Neural cell (in vitro differentiated cells): ENCODE measurements around the gene RPA3. TPM values are rescaled to one million over a fixed set of nuclear protein-coding genes. Genes with fewer than 3 reads are reported as not detected.
A peak's percentile ranks its signal among the peaks of the same experiment; 100 is the strongest.

Source experiments
- H2AFZ ChIP-seq: fragments of 200-600, 300-800 bp; sonication (generic), shearing (Covaris generic); 2 replicates; pipeline ENCODE4 v1.6.0; 2014; ENCODE audit warnings: low read depth, mild to moderate bottlenecking, antibody characterized with exemption, low read length, moderate library complexity
- H3F3A ChIP-seq: fragments of 200-600 bp; shearing (Covaris generic); 2 replicates; pipeline ENCODE4 v1.6.1; 2016; ENCODE audit warnings: mild to moderate bottlenecking, moderate library complexity, mixed read lengths, antibody characterized with exemption, low read length; ENCODE audit not compliant: insufficient read depth, poor library complexity, severe bottlenecking
- H3K27ac ChIP-seq: fragments of 200-600, 300-800 bp; sonication (generic), shearing (Covaris generic); 2 replicates; pipeline ENCODE4 v1.5.1; 2014; ENCODE audit warnings: mild to moderate bottlenecking, low read length, moderate library complexity
- H3K27me3 ChIP-seq: fragments of 300-800, 200-600 bp; sonication (generic), shearing (Covaris generic); 2 replicates; pipeline ENCODE4 v1.6.0; 2014; ENCODE audit warnings: mild to moderate bottlenecking, low read depth, low read length, moderate library complexity; ENCODE audit not compliant: insufficient read depth
- H3K36me3 ChIP-seq: fragments of 300-800, 200-600 bp; sonication (generic), shearing (Covaris generic); 2 replicates; pipeline ENCODE4 v1.5.1; 2014; ENCODE audit warnings: mild to moderate bottlenecking, antibody characterized with exemption, low read length, moderate library complexity; ENCODE audit not compliant: insufficient read depth
- H3K4me2 ChIP-seq: fragments of 300-800, 200-600 bp; sonication (generic), shearing (Covaris generic); 2 replicates; pipeline ENCODE4 v1.6.0; 2014; ENCODE audit warnings: mild to moderate bottlenecking, low read length
- H3K4me3 ChIP-seq: fragments of 300-800, 200-600 bp; sonication (generic), shearing (Covaris generic); 2 replicates; pipeline ENCODE4 v1.5.1; 2014; ENCODE audit warnings: mild to moderate bottlenecking, low read length, moderate library complexity
- H3K79me2 ChIP-seq: fragments of 200-600 bp; shearing (Covaris generic); replicated peaks from 2 replicates; pipeline ENCODE4 v1.6.0; 2014; ENCODE audit warnings: mild to moderate bottlenecking, low read length, moderate library complexity; ENCODE audit not compliant: insufficient read depth
- H3K9ac ChIP-seq: fragments of 300-800, 200-600 bp; sonication (generic), shearing (Covaris generic); 2 replicates; pipeline ENCODE4 v1.6.1; 2016; ENCODE audit warnings: mild to moderate bottlenecking, low read length, mixed read lengths
- H3K9me2 ChIP-seq: fragments of 200-600 bp; shearing (Covaris generic); 2 replicates; pipeline ENCODE4 v1.6.1; 2016; ENCODE audit warnings: mild to moderate bottlenecking, low read length, mixed read lengths; ENCODE audit not compliant: insufficient read depth
- H3K9me3 ChIP-seq: fragments of 200-600, 300-800 bp; sonication (generic), shearing (Covaris generic); 2 replicates; pipeline ENCODE4 v1.6.1; 2016; ENCODE audit warnings: mild to moderate bottlenecking, mixed run types, low read length, moderate library complexity, mixed read lengths
- H4K20me1 ChIP-seq: fragments of 200-600 bp; shearing (Covaris generic); 2 replicates; pipeline ENCODE4 v1.6.1; 2016; ENCODE audit warnings: mild to moderate bottlenecking, mixed run types; ENCODE audit not compliant: insufficient read depth
- EP300 ChIP-seq: fragments of 450-650 bp; conservative IDR thresholded peaks from 2 replicates; pipeline ENCODE4 v1.6.1; 2014; ENCODE audit warnings: antibody characterized with exemption, mild to moderate bottlenecking, moderate library complexity; ENCODE audit not compliant: poor library complexity, severe bottlenecking
- EZH2 ChIP-seq: fragments of 200-600, 300-800 bp; shearing (Covaris generic), sonication (generic); IDR thresholded peaks from 2 replicates; pipeline ENCODE4 v1.6.1; 2014; ENCODE audit warnings: antibody characterized with exemption, low read length, borderline replicate concordance, mild to moderate bottlenecking; ENCODE audit not compliant: insufficient read depth, poor library complexity, severe bottlenecking
- MXI1 ChIP-seq: fragments of 450-650 bp; conservative IDR thresholded peaks from 2 replicates; pipeline ENCODE4 v1.6.1; 2014; ENCODE audit warnings: antibody characterized with exemption, mild to moderate bottlenecking; ENCODE audit not compliant: poor library complexity, severe bottlenecking
- POLR2AphosphoS5 ChIP-seq: IDR thresholded peaks from 2 replicates; pipeline ENCODE4 v1.6.1; 2012
- RAD21 ChIP-seq: fragments of 450-650 bp; conservative IDR thresholded peaks from 2 replicates; pipeline ENCODE4 v1.6.1; 2014; ENCODE audit warnings: antibody characterized with exemption, mild to moderate bottlenecking, moderate library complexity
- SMC3 ChIP-seq: fragments of 450-650 bp; conservative IDR thresholded peaks from 2 replicates; pipeline ENCODE4 v1.6.1; 2014; ENCODE audit warnings: antibody characterized with exemption, mild to moderate bottlenecking, moderate library complexity; ENCODE audit not compliant: poor library complexity
- TAF1 ChIP-seq: IDR thresholded peaks from 2 replicates; pipeline ENCODE4 v1.6.1; 2012; ENCODE audit warnings: low read depth
- polyA plus RNA-seq: library from polyadenylated mRNA; depleted of rRNA; stranded (reverse); fragments of >200 nt; gene quantifications from 2 replicates; pipeline ENCODE4 v1.2.3, GENCODE V29; 2014
- TF ChIP-seq, protein P1 (sequence below): IDR thresholded peaks from 2 replicates; pipeline ENCODE4 v1.6.1; 2012; ENCODE audit warnings: borderline replicate concordance
- TF ChIP-seq, protein P2 (sequence below): fragments of 450-650 bp; IDR thresholded peaks from 2 replicates; pipeline ENCODE4 v1.5.1; 2014; ENCODE audit warnings: antibody characterized with exemption, mild to moderate bottlenecking, moderate library complexity; ENCODE audit not compliant: poor library complexity, severe bottlenecking

RPA3 gene
- polyA plus RNA-seq, 1 donor from 2014 or later: 50.1 TPM

GRCh38 chr7:7720750-7721621 lies 2.6 kb upstream of the RPA3 start:
- H3F3A ChIP-seq: no peaks in the 10 kb centered on the region
- no peaks in the 10 kb centered on the region for H4K20me1 ChIP-seq
- peak overlapping the region; percentile 50 for H3K4me3 ChIP-seq
- H3K79me2 ChIP-seq: no peaks in the 10 kb centered on the region
- TF ChIP-seq, protein P1, sequence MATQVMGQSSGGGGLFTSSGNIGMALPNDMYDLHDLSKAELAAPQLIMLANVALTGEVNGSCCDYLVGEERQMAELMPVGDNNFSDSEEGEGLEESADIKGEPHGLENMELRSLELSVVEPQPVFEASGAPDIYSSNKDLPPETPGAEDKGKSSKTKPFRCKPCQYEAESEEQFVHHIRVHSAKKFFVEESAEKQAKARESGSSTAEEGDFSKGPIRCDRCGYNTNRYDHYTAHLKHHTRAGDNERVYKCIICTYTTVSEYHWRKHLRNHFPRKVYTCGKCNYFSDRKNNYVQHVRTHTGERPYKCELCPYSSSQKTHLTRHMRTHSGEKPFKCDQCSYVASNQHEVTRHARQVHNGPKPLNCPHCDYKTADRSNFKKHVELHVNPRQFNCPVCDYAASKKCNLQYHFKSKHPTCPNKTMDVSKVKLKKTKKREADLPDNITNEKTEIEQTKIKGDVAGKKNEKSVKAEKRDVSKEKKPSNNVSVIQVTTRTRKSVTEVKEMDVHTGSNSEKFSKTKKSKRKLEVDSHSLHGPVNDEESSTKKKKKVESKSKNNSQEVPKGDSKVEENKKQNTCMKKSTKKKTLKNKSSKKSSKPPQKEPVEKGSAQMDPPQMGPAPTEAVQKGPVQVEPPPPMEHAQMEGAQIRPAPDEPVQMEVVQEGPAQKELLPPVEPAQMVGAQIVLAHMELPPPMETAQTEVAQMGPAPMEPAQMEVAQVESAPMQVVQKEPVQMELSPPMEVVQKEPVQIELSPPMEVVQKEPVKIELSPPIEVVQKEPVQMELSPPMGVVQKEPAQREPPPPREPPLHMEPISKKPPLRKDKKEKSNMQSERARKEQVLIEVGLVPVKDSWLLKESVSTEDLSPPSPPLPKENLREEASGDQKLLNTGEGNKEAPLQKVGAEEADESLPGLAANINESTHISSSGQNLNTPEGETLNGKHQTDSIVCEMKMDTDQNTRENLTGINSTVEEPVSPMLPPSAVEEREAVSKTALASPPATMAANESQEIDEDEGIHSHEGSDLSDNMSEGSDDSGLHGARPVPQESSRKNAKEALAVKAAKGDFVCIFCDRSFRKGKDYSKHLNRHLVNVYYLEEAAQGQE: peak; percentile 94
- TF ChIP-seq RAD21 (no peak), MXI1 (no peak), SMC3 (no peak), EP300 (peak; percentile 94), POLR2AphosphoS5 (peak; percentile 61), EZH2 (no peak), TAF1 (no peak)
- TF ChIP-seq, protein P2, sequence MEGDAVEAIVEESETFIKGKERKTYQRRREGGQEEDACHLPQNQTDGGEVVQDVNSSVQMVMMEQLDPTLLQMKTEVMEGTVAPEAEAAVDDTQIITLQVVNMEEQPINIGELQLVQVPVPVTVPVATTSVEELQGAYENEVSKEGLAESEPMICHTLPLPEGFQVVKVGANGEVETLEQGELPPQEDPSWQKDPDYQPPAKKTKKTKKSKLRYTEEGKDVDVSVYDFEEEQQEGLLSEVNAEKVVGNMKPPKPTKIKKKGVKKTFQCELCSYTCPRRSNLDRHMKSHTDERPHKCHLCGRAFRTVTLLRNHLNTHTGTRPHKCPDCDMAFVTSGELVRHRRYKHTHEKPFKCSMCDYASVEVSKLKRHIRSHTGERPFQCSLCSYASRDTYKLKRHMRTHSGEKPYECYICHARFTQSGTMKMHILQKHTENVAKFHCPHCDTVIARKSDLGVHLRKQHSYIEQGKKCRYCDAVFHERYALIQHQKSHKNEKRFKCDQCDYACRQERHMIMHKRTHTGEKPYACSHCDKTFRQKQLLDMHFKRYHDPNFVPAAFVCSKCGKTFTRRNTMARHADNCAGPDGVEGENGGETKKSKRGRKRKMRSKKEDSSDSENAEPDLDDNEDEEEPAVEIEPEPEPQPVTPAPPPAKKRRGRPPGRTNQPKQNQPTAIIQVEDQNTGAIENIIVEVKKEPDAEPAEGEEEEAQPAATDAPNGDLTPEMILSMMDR: no peak
- H3K4me2 ChIP-seq: peak overlapping the region; percentile 45
- H3K9me2 ChIP-seq: no peaks in the 10 kb centered on the region
- peak overlapping the region; percentile 58 for H3K9ac ChIP-seq
- peak overlapping the region; percentile 94 for H3K27ac ChIP-seq
- no peaks in the 10 kb centered on the region for H3K27me3 ChIP-seq
- no peaks in the 10 kb centered on the region for H3K9me3 ChIP-seq
- no peak overlapping the region for H2AFZ ChIP-seq
- no peaks in the 10 kb centered on the region for H3K36me3 ChIP-seq

DNA sequence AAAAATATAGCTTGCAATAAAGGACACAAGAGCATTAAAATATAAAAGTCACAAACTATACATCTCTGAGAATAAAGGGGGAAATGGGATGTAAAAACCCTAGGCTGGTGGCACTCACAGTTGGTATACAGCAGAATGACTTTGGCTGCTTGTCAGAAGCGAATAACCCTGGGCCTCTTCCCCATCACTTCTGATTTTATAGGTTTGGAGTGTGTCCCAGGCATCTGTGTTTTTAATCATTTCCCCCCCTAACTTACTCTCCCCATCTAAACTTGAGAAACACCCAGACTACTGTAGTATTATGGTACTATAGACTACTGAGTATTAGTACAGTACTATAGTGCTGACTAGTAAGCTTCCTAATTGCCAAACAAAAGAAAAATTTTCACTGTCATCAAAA lies 1.8 kb upstream of the RPA3 start:
- Histone ChIP-seq H3F3A (no peaks in the 10 kb centered on the region), H2AFZ (no peak overlapping the region), H3K79me2 (no peaks in the 10 kb centered on the region), H3K9me3 (no peaks in the 10 kb centered on the region), H3K27ac (peak overlapping the region; percentile 94), H3K36me3 (no peaks in the 10 kb centered on the region), H3K9ac (no peak overlapping the region), H3K4me2 (no peak overlapping the region), H3K27me3 (no peaks in the 10 kb centered on the region), H4K20me1 (no peaks in the 10 kb centered on the region), H3K9me2 (no peaks in the 10 kb centered on the region), H3K4me3 (no peak overlapping the region)
- TF ChIP-seq EZH2 (no peak), POLR2AphosphoS5 (no peak), RAD21 (no peak), SMC3 (no peak)
- TF ChIP-seq, protein P2: no peak
